Heart left ventricle (tissue), 13 donors: ENCODE measurements around the gene SORBS1.

ENCODE experiments used
- CTCF ChIP-seq, 12 donors: fragments of 200-600 bp; sonication (generic) in 4 of 12; IDR thresholded peaks; one replicate each; pipeline versions ENCODE4 v1.5.0 to v1.8.0; 2018 to 2022; ENCODE audit warnings: antibody characterized with exemption in 12 of 12, mild to moderate bottlenecking in 5 of 12
- POLR2A ChIP-seq, 2 donors: fragments of 450-650 bp; IDR thresholded peaks; one replicate each; pipeline ENCODE4 v1.6.1; 2017; ENCODE audit warnings: antibody characterized with exemption in 2 of 2, mild to moderate bottlenecking in 2 of 2, moderate library complexity in 2 of 2
- donor health status: ischemic (EF 13 %, LVEDD 7.1; RV severe dilation, severe dysfunction).
- donor health status: DM: no; HTN: yes; CAD: no.
- donor health status: DM: no; HTN: no; CAD: no.
- donor health status: ischemic (EF 25% LVEDD 6.9; RV normal size, moderate dysfunction).
- donor health status: ischemic (EF 25% LVEDD 5.7; RV mildly dilated, moderate dysfunction).
- donor health status: ischemic (EF 35%, LVEDD 5.7; RV mildly dilated, moderate dysfunction).
- donor health status: nonischemic (EF 11% LVEDD 7.7; RV severe dilation, severe dysfunction).
- donor health status: DM: yes; HTN: yes; CAD: no.
- donor health status: PGD.
- donor health status: ischemic (EF 29% LVEDD 5.4; RV normal size, mild dysfunction).
- donor health status: nonischemic (EF 23%, LVEDD 6.1; RV moderate dilation, normal function).

- TF ChIP-seq CTCF (IDR thresholded peaks at IDR 0.05) (no peak), POLR2A (IDR thresholded peaks at IDR 0.05) (no peak)
Measured at GRCh38 chr10:95314192-95314918, 246.8 kb downstream of the SORBS1 start.
